NCI-H2107 treated with DMSO at 0.1 percent for 48 hours (cell line): ENCODE measurements around the gene C20orf144.

Experiments used
- DNase-seq: peaks from one replicate; lab custom pipeline; 2025; ENCODE audit not compliant: unreplicated experiment; lab: John Stamatoyannopoulos, UW

The C20orf144 gene

DNA sequence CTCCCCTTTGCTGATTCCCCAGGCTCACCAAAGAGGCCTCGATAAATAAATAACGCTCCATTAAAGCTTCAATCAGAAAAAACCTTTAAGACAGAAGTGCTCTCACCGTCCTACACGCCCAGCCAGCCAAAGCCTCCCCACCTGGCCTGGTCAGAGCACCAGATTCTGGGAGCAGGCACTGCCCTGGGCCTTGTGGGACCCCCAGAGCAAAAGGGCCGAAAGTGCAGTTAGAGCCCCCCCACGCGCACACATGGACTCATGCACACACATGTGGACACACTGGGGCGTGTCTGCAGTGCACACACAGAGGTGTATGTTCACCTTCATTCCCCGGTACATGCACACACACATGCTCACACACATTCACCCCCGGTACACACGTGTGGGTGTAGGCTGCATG lies 14.0 kb downstream of the C20orf144 start:
- DNase-seq: no peak

DNA sequence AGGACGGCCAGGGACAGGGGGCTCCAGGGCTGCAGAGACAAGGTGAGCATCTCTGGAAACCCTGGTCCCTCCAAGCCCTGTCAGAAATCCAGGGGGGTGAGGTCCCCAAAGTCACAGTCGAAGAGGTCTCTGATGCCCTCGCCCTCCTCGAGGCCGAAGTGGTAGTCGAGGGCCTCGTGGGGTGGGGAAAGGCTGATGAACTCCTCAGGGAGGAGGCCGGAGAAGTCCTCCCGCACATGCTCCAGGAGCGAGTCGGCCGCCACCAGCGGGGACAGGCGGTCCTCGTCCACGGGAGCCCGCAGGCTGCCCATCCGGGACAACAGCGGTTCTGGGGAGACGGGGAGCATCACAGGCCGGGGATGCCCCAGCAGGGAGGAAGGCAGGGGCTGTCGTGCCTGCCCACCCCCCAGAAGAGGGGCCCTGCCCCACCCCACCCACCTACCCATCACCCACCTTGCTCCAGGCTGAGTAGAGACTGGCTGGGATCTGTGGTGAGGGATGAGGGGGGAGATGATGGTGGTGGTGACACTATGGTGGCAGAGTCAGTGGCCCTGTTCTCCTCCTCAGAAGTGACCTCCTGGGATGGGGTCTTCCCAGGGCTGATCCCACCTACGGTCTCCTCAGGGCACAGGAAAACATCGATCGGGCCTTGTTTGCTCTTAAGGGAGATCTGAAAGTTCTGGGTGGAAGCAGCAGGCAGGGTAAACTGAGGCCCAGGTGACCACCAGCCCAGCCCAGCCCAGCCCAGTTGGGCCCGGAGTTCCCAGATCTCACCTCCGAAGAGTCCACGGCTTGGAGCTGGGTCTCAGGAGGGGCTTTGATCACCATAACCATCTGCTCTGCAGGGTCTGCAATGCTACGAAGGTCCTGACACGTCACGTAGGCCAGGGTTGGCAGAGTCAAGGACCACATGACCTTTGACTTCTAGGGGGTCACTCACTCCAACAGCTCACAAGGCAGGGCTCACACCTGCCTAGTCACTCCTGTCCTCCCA lies 14.8 kb downstream of the C20orf144 start:
- DNase-seq: no peak

DNA sequence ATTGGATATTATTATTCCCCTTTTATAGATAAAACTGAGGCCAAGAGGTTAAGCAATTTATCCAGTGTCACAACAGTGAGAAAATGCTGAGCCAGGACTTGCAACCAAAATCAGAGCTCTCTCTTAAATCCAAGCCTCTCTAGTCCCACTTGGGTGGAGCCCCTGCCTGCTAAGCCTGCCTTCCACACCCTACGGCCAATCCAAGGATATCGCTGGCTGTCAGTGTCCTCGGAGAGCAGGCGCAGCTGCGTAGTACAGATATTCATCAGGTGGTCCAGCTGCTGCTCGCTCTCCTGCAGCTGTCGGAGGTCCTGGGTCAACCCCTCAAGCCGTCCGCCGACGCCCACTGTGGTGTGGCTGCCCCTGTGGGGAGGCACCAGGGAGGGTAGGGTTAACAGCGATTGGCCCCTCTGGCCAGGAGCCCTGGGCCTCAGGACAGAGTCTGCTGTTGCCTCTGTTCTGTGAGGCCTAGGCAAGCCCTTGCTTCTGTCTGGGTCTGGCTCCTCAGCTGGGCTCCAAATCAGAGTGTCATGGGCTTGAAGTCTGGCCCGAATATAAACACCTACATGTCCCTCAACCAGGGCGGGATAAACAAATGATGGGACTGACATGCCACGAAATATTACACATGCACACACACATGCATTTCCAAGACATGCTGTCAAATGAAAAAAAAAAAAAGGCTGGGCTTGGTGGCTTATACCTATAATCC lies 16.0 kb downstream of the C20orf144 start:
- no peak for DNase-seq

GRCh38 chr20:33679758-33680485 lies 17.8 kb downstream of the C20orf144 start:
- no peak for DNase-seq

DNA sequence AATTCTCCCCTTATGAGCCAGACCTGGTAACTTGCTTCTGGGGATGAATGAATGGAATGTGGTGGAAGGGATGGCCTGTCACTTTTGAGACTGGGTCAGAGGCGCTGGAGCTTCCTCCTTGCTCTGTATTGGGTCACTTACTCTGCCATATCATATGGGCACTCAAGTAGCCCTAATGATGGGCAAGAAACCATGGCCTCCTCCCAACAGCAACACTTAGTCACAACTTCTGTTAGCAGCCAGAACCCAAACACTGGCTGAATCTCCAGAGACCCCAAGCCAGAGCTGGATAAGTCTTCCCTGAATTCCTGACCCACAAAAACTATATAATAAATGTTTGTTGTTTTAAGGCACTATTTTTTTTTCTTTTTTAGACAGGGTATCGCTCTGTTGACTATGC lies 18.6 kb downstream of the C20orf144 start:
- no peak for DNase-seq

- no peak for DNase-seq
Measured at GRCh38 chr20:33681288-33681687, 19.2 kb downstream of the C20orf144 start.

- DNase-seq: no peak
Measured at GRCh38 chr20:33681728-33682353, 19.7 kb downstream of the C20orf144 start.

- no peak for DNase-seq
Measured at GRCh38 chr20:33684533-33685327, 22.6 kb downstream of the C20orf144 start.

DNA sequence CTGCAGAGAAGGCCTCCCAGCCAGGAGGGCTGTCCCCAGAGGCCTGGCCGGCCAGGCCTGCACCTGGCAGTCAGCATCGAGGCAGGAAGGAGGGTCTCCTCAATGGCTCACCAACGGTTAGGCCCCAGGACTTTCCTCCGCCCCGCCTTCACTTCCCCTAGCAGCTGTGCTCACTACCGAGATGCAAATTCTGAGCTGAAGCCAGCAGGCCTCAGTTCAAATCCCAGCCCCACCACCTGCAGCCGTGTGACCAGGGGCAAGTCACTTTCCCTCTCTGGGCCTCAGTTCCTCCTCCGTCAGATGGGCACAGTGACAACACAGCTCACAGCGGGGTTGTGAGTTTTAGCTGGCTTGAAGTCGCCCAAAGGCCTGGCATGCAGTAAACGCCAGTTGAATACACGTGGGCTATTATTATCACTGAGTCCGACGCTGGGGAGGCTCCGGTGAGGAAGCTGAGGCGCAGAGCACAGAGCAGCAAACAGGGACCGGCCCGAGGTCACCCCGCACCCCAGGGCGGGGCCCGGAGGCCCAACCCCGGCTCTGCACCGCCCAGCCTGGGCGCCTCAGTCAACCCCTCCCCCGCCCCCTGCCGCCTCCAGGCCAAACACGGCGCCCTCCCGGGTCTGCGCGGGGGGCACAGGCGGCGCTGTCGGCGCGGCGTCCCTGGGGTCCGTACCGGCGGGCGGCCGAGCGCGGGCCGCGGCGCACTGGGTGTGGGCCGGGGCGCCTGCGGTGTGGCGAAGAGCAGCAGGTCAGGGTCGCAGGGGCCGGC lies 23.4 kb downstream of the C20orf144 start:
- no peak for DNase-seq

DNA sequence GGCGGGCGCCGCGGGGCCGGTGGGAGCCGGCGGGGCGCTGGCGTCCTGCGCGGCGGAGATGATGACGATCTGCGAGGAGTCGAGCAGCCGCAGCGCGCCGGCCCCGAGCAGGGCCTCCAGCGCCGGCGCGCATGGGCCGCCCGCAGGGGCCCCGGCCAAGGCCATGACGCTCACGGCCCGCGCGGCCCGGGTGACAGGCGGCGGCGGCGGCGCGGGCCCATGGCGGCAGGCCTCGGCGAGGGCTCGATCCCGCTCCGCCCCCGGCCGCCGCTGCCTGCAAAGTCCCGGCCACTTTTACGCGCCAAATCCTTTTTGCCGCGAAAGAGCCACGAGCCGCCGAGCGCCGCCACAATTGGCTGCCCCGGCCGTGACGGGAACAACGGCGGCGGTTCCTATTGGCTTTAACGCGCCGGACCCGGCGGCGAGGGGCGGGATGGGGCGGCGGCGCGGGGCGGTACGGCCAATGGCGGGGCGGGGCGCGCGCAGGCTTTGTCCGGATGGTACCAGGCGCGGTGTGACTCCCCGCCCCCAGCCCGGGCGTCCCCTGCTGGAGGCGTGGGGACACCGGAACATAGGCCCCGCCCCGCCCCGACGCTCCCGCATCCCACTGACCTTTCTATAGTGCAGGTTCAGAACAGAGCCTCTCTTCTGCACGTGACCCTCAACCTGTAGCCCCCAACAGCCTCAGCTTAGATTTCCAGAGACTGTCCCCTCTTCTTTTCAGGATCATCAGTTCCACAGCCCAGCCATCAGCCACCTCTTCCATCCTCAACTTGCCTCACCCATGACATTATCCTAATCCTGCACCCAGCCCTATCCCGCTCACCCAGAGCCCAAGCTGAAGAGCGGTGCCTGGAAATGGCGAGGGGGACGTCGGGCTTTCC lies 24.2 kb downstream of the C20orf144 start, which contains the start of gene E2F1:
E2F1 (minus strand) TSS at position 286 of the 884 bp plus-strand sequence; CDS start at position 165, 121 bp downstream.
- peak; percentile 42 for DNase-seq

DNA sequence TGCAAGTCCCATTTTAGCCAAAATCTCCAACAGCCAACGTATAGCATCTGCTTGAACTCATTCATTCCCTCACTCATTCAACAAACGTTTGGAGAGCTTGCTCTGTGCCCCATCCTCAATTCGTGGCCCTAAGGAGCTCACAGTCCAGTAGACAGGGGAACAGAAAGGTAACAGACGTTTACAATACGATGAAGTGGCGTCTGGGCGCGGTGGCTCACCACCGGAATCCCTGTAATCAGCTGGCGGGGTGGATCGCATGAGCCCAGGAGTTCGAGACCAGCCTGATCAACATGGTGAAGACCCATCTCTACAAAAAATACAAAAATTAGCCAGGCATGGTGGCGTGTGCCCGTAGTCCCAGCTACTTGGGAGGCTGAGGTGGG lies 24.8 kb downstream of the C20orf144 start:
- no peak for DNase-seq

GRCh38 chr20:33687370-33687915 lies 25.3 kb downstream of the C20orf144 start:
- DNase-seq: no peak

DNA sequence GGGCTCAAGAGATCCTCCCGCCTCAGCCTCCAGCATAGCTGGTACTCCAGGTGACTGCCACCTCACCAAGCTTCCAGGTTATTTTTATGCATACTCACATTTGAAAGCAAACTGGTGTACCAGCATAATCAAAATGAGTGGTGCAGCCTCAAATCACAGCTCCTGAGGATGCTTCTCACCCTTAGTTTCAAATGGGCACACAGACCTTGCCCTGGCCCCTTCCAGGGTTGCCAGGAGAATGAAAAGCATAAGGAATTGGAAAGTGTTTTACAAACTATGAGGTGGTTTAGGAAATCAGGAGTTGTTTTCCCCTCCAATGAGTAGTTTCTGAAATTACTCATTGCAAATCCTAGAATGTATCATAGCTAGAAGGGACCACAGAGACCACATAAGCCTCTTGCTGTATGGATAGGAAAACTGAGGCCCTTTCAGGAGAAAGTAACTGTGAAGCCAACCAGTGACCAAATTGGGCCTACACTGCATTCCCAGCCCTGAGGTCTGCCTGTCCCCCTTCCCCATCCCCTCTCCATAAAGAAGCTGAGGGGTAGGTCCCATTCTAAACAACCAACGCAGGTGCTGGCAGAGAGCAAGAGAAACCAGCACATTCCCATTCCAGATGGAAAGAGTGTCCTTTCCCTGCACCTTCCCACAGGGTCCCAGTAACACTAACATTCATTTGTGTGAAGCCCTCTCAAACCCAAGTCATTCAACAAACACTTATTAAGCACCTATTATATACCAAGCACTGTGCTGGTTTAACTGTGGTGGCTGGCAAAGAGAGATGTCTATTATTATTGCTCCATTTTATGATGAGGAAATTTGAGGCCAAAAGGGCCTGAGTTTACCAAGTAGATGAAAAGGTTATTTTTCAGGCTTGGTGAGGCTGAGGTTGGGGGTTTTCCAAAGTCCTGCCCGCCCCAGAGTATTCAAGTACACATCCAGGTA lies 26.1 kb downstream of the C20orf144 start:
- no peak for DNase-seq

DNA sequence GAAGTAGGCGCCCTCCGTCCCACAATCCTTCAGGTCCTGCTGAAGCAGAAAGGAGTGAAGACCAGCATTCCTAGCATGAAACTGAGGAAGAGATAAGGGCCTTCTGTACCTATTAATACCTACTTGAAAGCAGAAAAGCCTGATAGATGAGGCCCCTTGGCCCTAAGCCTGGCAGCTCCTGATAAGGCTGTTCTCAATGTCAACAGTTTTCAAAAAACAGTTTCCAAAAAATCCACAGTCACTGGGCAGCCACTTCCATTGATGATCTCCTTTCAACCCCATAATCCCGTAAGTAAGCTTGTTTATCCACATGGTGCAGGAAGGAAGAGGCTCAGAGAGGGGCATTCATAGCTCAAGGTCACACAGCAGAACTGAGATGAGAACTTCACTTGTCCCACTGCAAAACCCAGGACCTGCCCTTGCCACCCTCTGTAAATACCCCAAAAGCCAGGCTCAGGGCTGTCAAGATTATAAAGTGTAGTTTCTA lies 26.9 kb downstream of the C20orf144 start:
- DNase-seq: no peak

DNA sequence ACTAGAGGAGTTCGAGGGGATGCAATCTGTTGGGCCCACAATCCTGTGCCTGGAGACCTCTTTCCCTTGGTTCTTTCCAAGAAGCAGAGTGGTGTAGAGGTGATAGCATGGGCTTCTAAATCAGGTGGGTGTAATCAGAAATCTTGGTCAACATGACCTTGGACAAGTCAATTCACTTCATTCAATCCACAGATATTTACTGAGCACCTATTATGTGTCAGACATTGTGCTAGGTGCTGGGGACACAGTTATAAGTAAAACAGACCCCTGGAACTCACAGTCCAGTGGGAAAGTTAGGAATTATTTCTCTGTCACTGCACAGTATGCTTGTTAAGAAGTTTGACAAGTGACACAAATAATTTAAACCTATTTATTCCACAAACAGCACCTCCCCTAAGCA lies 27.4 kb downstream of the C20orf144 start:
- no peak for DNase-seq

DNA sequence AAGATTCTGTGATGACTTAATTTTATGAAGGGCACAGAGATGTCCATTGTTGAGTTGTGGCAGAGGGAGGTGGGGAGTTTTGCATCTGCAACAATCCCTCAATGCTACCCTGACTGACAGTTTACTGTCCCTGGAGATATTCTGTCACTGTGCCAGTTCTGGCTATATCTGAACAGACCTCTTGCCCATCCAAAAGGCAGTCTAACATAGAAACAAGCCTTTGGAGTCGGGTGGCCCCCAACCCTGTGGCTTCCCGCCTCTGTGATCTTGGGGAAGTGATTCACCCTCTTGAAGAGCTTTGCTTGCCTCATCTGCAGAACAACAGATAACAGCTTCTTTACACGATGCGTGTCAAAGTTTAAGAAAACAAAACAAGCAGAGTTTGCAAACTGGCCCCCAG lies 27.8 kb downstream of the C20orf144 start:
- DNase-seq: no peak

DNA sequence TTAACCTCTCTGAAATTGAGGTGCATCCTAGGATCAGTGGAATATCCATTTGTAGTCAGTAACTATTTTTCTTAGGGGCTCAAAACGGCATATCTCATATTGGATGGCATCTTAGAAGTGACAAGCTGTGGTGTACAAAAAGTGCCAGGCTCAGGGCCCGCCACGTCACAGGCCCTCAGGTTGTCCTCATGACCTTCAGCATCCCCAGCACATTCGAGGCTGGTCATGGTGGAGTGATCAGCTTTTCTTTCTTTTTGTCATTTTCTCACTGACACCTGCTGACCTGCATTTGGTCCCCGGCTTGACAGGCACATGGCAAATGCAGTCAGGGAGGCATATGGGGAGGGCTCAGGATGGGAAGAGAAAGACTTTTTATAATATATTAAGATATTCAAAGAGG lies 31.2 kb downstream of the C20orf144 start:
- DNase-seq: no peak
